ENCODE results near the gene AMZ2.
"Not testable (repeated sequence)": the region's sequence is repeated elsewhere in the genome, so short reads cannot be mapped to it uniquely, and the experiment has no call there.

Gene AMZ2

GRCh38 chr17:68220786-68221185 is 27.1 kb upstream of the AMZ2 start:
- DNase-seq: not testable (repeated sequence)

GRCh38 chr17:68221786-68222185 is 26.1 kb upstream of the AMZ2 start:
- DNase-seq: peak in 1 of 4 experiments; percentile 31

- DNase-seq: peak in 2 of 4 experiments; percentile 42 to 71
Measured at GRCh38 chr17:68222606-68223005, 25.2 kb upstream of the AMZ2 start.

DNA sequence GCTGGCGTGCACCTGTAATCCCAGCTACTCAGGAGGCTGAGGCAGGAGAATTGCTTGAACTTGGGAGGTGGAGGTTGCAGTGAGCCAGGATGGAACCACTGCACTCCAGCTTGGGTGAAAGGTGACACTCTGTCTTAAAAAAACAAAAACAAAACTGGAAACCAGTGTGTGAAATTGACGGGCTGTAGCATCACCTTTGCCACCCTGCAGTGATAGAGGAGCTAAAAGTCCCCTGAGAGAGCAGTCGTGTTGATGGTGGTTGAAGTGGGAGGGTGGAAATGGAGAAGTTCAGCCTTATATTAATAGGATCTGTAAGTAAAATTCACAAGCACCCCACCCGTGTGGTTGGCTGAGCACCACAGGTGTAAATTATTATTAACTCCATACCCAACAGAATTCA is 22.8 kb upstream of the AMZ2 start:
- not testable (repeated sequence) for DNase-seq

- peak; percentile 73 to 95 (median 82) for DNase-seq
Measured at GRCh38 chr17:68228039-68228680, 19.7 kb upstream of the AMZ2 start.

DNA sequence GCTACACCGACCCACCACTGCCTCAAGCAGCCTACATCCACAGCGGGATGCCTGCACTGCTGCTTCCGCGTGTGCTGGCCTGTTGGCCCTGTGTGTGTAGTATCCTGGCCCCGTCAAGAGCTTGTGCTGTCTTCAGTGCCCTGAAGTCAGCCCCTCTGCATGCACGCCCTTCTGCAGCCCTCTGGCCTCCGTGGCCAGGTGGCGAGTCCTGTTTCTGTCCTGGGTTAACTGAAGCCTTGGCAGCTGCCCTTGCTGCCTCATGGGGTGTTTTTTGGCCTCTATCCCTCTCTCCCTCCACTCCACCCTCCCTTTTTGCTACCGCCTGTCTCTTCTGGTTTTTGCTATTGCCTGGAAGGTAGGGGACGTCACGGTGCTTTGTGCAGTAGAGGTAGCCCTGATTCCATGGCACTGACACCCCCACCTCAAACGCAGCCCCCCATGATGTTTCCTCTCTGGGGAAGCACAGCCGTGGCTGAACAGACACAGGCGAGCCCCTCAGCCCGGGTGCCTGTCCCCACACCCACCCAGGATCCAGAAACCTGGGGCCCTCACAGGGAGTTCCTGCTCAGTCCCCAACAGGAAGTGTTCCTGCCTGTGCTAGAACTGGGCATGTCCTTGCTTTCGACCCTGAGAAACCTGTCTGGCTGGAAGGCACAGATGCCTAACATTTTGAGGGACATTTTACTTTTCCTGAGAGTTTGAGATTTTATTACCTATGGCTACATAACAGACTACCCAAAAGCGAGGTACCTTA is 18.8 kb upstream of the AMZ2 start:
- DNase-seq: no peak

DNA sequence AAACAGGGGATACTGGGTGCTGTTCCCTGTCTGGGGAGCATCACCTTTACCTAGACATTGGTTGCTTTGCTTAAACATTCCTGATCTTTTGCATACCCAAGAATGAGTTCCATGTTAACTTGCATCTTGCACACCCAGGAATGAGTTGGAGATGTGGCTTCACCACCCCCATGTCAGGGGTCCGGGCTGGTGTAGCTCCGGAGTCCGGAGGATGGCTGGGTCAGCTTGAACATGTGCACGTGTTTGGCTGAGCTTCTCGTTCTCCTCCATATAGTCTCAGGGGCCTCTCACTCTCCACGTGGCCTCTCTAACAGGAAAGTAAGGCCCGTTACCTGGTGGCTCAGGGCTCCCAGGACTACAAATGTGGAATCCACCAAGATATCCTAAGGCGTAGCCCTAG is 18.2 kb upstream of the AMZ2 start:
- no peak for DNase-seq

GRCh38 chr17:68231131-68231530 is 16.7 kb upstream of the AMZ2 start:
- peak in 1 of 4 experiments; percentile 35 for DNase-seq

- peak; percentile 40 to 56 (median 48) for DNase-seq
Measured at GRCh38 chr17:68231541-68231940, 16.3 kb upstream of the AMZ2 start.

DNA sequence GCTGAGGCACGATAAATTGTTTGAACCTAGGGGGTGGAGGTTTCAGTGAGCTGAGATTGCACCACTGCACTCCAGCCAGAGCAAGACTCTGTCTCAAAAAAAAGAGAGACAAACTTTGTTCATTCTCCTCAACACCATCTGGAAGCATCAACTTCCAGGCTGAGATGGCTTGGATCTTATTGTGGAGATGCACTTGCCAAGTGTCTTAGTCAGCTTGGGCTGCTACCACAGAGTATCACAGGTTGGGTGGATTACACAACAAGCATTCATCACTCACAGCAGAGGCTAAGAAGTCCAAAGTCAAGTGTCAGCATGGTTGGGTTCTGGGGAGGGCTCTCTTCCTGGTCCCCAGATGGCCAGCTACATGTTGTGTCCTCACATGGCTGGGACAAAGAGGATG is 15.1 kb upstream of the AMZ2 start:
- peak; percentile 71 to 88 (median 76) for DNase-seq

DNA sequence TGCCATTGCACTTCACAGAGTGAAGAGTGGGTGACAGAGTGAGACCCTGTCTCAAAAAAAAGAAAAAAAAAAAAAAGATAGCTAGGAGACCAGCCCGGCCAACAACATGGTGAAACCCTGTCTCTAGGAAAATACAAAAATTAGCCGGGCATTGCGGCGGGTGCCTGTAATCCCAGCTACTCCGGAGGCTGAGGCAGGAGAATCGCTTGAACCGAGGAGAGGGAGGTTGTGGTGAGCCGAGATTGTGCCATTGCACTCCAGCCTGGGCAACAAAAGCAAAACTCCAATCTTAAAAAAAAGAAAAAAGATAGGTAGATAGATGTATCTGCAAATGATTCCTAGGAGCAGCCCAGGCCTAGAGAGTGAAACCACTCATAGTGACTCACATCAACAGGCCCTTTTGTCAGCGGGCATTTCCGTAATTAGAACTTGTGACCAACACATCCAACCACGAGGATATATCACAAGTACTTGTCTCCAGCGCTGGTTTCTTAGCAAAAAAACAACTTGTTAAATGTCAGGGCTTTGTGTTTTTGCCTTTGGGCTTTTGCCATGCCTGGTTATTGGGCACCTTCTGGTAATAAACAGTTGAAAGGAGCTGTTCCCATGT is 13.0 kb upstream of the AMZ2 start:
- DNase-seq: peak; percentile 89 to 97 (median 93)

DNA sequence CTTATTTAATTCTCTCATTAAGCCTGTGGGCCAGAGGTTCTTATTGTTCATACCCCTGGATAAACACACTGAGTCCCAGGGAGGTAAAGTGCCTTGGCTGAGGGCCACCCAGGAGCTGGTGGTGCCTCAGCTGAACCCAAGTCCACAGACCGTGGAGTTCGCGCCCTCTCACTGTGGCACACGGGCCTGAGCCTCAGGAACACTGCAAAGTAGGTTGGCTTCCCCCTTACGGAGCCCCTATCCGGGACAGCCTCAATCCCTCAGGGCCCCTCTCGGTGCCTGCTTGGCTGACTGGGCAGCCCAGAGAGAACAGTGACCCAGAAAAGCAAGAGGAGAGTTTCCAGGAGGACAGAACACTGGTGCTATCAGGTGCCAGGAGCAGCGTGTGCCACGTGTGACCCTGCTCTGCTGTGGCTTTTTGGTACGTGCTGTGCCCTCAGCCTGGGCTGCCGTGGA is 12.5 kb upstream of the AMZ2 start:
- peak in 2 of 4 experiments; percentile 33 to 41 for DNase-seq

GRCh38 chr17:68237369-68238163 is 10.3 kb upstream of the AMZ2 start:
- peak; percentile 90 to 98 (median 92) for DNase-seq

GRCh38 chr17:68238164-68238870 is 9.5 kb upstream of the AMZ2 start:
- peak; percentile 39 to 64 (median 40) for DNase-seq

DNA sequence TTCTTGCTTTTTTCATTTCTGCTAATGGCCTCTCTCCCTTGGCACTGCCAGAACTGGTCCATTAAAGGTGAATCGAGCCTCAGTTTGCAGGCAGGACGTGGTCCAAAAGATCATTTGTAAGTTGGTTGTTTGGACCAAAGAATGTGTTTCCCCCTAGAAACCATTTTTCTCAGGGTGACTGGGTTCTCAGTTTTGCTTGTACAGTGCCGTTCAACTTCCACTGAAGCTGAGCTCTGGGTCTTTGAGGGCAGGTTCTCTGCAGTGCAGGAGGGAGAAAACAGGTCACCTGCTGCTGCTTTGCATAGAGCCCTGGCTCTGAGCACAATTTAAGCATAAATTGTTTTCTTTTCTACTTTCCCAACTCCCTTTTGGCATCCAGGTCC is 9.0 kb upstream of the AMZ2 start:
- no peak for DNase-seq

DNA sequence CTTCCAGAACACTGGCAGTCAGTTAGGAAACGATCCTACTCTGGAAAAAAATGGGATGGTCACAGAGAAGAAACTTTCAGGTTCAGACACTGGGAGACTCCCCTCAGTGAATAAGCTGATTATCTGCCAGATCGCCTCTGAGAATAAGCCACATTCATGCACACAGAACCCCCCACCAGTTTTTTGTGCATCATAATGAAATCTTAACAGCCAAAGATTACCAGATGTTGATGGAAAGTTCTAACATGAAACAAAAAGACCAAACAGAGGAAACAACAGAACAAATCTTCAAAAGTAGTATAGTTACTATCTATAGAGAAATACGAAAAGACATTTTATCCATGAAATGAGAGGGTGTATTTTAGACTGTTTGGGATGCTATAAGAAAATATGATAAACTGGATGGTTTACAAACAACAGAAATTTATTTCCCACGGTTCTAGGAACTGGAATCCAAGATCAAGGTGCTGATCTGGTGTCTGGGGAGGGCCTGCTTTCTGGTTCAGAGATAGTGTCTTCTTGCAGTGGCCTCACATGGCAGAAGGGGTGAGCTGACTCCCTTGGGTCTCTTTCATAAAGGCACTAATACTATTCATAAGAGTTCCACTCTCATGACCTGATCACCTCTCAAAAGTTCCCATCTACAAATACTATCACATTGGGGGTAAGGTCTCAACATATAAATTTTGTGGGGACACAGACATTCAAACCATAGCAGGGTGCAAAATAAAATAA is 8.0 kb upstream of the AMZ2 start:
- DNase-seq: no peak

DNA sequence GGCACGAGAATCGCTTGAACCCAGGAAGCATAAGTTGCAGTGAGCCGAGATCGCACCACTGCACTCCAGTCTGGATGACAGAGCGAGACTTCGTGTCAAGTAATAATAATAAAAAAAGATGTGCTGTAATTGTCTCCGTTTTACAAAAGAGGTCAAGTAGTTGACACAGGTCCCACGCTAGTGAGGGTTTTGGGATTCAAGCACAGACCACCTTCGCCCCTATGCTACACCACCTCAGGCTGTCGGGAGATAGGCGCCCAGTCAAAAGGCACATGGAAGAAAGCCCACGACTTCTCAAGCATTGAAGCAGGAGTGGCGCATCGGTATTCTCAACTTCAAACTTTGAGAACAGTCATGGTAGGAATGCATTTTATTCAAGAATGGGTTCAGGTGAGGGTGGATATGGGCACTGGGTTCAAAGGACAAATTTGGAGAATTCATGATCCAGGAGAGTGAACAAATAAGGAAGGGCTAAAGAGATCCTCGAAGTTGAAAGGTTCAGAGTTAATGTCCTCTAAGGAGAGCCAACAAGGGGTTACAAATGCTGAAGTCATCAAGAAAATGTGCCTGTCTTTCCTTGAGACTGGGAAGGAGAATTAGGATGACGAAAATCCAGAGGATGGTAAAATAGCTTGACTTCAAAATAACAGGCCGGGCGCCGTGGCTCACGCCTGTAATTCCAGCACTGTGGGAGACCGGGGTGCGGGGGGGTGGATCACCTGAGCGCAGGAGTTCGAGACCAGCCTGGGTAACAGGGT is 1.4 kb upstream of the AMZ2 start:
- no peak for DNase-seq

DNA sequence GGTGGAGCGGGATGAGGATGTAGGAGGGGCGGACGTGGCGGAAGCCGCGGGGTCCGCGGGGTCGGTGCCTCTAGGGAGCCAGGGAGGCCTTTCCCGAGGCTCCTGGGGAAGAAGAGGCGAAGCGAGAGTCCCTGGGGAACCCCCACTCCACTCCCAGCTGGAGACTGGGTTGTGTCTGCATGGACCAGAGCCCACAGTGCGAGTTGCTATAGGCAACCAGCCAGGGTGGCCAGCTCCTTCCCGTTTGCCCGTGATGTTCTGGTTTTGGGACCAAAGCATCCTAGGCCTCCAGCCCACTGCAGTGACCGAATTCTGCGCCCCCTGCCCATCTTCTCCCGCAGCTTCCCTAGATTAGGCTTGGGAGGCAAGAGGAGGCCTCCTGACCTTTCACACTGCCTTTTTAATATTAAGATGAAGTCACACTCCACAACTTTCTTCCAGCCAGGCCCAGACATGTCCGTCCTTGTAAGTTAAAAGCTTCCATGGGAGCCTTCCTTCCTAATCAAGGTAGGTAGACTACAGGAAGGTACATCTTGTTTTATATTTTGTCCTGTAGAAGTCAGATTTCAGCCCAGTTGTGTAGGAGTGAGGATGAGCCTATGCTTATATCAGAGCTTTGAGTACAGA is 469 bp downstream of the AMZ2 start:
- peak in 2 of 4 experiments; percentile 68 to 76 for DNase-seq

GRCh38 chr17:68248891-68249290 is 1.0 kb downstream of the AMZ2 start:
- peak; percentile 56 to 82 (median 59) for DNase-seq

- DNase-seq: peak; percentile 75 to 90 (median 82)
Measured at GRCh38 chr17:68249354-68249765, 1.5 kb downstream of the AMZ2 start.

All from suppressor macrophage (primary cell).